Bone marrow (tissue), 2 donors: ENCODE data around the gene TAS2R9.
A peak's percentile ranks its signal among the peaks of the same experiment; 100 is the strongest.
"Not testable (repeated sequence)": the region's sequence is repeated elsewhere in the genome, so short reads cannot be mapped to it uniquely, and the experiment has no call there.

ENCODE experiments used
- DNase-seq, 2 donors: peaks; one replicate each; lab custom pipeline; 2025; lab: John Stamatoyannopoulos, UW

The TAS2R9 gene, protein sequence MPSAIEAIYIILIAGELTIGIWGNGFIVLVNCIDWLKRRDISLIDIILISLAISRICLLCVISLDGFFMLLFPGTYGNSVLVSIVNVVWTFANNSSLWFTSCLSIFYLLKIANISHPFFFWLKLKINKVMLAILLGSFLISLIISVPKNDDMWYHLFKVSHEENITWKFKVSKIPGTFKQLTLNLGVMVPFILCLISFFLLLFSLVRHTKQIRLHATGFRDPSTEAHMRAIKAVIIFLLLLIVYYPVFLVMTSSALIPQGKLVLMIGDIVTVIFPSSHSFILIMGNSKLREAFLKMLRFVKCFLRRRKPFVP

DNA sequence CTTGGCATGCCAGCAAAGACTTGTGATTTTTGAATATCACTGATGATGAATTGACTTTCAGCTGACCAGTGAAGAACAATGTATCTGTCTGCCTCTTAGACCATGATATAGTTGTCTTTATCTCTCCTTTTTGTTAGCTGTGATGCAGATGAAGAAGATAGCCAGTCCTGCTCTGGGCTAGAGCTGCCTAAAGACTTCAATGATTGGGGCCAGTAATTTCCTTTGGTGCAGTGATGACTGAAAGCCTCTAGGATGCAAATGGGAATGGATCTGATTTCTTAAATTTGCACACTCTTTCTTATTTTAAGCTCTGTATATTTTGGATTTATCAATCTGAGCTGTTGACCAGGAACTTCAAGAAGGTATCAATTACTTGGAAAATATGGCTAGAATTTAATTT is at the start of gene TAS2R9:
TSS of gene TAS2R9 (minus strand) at position 101 of the 400 bp plus-strand sequence. CDS start at position 8, 93 bp downstream.
- no peak for DNase-seq

DNA sequence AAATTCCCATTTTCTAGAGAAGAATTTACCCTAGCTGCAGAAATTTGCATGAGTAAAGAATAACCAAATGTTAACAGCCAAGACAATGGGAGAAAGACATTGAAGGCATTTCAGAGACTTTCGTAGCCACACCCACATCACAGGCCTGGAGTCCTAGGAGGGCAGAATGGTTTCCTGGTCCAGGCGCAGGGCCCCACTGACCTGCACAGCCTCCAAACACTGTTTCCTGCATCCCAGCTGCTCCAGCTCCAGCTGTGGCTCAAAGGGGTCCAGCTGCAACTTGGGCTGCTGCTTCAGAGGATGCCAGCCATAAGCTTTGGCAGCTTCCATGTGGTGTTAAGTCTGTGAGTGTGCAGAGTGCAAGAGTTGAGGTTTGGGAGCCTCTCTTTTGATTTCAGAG is 45.8 kb upstream of the TAS2R9 start:
- no peak for DNase-seq

DNA sequence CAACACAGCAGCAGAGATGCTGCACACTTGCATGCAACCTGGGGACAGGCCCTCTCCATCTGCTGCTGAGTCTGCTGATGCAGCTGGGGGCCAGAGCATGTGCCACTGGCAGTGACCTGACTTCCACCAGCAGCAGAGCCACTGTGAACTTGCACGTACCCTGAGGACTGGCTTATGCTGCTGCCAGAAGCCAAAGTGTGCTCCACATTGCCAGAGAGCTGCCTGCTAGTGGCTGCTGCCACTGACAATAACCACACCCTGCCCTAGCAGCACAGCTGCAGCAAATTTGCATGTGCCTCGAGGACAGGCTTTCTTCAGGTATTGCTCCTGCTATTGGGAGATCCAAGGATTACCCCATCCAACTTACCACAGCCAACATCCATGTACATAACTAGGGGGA is 43.8 kb upstream of the TAS2R9 start:
- no peak for DNase-seq

DNA sequence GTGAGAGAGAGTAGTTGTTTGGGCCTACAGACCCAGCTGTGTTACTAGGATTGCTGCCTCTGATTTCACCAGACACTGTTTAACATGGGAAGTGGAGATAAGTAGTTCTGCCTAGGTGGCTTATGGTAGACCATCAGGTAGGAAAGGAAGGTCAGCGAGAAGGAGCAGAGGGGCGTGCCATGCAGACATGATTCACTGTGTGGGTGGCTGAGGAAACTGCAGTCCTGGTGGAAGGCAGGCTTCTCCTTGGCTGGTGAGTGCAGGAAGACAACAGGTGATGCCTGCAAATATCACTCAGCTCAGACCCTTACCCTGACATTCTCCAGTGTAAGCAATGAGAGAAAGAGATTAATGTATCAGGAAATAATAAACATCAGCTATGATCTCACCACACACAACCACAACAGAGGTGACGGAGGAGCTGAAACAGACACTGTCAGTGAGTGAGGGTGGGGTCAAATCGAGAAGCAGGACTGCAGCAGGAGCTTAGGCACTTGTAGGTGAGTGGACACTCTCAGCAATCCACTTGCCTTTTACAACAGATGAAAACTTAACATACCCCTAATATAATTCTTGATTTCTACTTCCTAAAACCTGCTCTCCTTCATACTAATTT is 41.4 kb upstream of the TAS2R9 start:
- no peak for DNase-seq

DNA sequence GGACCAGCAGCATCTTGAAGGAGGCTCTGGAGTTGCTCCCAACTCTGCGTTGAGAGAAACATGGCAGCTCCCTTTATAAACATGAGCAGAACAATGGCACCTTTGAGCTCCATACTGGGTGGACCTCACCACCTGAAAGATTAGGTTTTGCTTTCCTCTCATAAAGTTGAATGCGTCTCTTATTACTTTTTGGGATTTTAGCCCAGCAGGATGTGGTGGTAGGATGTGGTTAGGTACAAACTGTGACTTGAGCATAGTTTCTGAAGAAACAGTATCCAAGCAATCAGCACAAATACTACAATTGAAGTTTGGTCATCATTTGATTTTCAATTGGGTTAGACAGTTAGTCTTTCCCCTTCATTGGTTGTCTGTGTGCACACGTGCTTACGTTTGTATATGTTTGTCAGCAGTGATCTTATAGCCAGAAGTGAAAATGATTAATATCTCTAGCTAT is 39.5 kb upstream of the TAS2R9 start, which contains the start of gene PRR4:
TSS of gene PRR4 (minus strand) at position 51 of the 454 bp plus-strand sequence. CDS start at position 13, 38 bp downstream.
- DNase-seq, result no peak

DNA sequence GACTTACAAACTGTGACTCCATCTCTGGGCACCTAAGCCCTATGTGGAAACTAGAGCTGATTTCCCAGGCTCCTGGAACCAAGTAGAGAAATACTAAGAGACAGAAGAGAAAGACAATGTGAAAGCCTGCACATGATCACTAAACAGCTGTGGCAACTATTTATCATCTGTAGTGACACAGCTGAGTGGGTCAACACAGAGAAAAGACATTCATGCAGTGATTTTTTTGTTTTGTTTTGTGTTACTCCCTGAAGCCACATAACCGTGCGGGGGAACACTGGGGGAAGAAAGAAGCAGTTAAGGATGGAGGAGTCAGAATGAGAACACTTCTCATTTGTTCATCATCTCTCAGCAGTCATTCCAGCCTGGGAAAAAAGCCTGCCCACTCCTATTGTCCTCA is 37.8 kb upstream of the TAS2R9 start:
- no peak for DNase-seq

DNA sequence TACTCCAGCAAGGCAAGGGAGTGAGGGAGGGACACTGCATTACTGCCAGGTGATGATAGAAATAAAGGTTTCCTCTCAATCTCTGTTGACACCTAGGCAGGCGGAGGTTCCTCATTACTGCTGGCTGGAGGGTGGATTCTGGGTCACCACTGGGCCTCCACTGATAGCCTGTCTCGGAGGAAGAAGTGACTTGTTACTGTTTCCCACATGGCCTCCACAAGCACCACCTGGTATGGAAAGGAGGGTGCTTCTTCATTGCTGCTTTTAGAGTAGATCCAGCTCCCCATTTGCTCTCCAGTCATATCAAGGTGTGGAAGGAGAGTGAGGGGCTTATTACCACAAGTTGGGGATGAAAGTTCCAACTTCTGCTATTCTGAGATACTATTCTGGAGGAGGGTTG is 32.9 kb upstream of the TAS2R9 start:
- DNase-seq, result no peak

DNA sequence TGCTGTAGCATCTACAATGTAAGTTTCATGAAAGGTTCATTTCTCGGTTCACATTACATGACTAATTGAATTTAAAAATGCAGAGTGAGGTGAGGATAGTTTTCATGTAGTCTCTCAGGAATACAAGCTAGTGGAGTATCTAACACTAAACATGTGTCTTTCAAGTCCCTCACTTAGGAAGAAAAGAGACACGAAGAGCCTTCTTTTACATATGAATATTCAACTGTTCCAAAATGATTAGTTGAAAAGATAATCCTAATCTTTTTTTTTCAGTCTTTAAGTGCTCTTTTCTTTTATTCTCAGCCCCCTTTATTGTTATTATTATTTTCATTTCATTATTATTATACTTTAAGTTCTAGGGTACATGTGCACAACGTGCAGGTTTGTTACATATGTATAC is 28.5 kb upstream of the TAS2R9 start:
- DNase-seq, result no peak

DNA sequence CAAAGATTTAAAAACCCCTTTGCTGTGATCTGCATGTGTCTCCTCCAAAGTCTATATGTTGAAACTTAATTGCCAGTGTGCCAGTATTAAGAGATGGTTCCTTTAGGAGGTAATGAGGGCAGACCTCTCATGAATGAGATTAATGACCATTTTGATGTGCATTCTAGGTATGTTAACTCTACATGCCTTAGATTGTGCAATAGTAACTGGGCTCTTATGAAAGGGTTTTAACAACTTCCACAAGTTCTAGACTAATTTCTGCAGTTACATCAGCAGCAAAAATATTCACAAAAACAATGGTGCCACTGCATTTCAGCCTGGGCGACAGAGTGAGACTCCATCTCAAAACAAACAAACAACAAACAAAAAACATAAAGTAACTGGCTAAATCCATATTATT is 20.0 kb upstream of the TAS2R9 start:
- no peak for DNase-seq

DNA sequence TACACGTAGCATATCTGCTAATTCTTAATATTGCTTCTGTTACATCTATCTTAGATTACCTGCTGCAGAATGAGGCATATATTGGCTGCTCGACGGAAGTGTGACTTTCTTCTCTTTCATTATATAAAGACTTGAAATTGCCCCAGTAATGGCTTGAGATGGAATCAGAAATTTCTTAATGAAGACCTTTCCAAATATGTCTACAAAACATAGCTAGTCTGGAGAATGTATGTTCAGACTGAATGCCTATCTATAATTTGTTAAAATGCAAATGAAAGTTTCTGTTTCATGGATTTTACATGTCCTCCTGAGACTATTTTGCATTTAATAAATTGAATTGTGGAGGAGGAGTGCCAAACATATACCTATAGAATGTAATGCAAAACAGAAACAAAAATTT is 16.3 kb upstream of the TAS2R9 start, which contains the start of gene TAS2R10:
TSS of gene TAS2R10 (minus strand) at position 101 of the 400 bp plus-strand sequence. CDS start at position 12, 89 bp downstream.
- DNase-seq, result no peak

DNA sequence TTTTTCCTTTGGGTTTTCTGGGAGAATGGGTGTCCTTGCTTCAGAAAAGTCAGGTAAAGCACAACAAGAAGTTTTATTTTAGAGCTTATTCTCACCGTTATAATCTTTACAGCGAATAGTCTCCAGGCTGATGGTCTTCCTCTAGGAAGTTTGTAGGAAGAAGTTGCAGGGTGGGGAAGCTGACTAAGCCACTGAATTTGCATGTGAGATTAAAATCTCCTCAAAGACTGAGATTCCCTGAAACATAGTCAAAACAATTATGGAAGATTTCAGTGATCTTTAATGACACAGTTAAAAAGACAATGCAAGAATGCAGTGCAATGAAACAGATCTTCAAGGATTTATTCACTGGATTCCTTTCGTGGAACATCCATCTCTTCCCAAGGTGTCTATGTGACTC is 15.0 kb upstream of the TAS2R9 start:
- DNase-seq, result no peak

DNA sequence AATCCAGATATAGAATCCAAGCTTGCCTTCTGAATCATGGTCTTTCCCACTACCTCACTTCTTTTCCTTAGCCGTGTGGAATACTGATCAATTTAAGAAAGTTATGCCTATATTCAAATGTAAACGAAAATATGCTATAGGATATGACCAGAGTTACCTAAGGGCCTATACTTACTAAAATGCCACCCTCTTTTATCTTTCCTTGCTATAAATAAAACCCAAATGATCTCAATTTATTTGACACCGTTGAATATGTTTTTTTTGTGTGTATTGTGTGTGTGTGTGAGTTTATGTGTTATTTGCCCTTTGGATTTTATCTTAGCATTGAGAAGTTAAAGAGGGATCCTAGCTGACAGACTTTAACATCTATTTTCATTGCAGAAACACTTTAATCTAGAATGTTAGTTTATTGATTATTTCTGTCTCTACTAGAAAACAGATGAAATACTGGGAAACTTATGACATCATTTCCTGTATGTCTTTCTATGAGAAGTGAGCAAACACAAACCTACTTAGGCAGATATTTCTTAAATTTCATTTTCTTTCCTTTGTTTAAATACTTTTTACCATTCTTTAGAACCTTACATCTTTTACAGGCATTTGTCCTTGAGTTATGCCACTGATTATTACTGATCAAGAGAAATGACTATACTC is 2.0 kb upstream of the TAS2R9 start:
- DNase-seq, result no peak

DNA sequence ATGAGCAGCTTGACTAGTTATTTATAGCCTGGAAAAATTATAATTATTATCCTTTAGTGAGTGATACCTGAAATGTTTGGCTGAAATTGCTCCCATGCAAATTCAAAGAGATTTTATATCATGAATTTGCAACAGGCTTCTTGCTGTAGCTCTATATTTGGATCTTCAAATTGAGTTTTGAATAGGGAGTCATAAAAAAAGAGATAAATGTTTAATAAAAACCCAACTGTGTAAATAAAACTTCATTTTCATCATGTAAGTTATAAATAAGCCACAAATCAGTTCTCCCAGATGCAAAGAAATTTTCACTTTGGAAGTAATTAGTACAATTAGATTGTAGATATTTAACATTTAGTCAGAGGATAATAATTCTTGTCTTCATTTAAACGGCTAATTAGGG is 2.8 kb downstream of the TAS2R9 start, which contains the start of gene TAS2R8:
TSS of gene TAS2R8 (minus strand) at position 101 of the 400 bp plus-strand sequence. CDS start 306 bp downstream, outside the sequence.
- no peak for DNase-seq

DNA sequence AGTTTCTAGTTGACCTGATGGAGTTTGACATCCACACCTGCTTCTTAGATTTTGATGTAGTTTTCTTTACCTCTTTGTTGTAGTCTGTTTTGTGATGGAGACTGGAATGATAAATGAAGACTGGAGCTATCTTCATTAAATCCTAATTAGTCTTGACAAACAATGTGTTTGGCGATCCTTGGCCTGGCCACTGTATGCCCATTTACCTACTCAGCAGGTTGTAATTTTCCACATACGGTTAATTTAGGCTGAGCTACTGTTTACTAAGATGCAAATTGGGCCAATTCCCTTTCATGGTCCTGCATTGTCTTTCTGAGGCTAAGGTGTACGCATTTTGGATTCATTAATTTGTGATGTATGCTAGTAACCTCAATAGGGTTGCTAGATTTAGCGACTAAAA is 7.4 kb downstream of the TAS2R9 start, which contains the start of gene TAS2R7:
TSS of gene TAS2R7 (minus strand) at position 41 of the 400 bp plus-strand sequence. CDS start 57 bp downstream, outside the sequence.
- no peak for DNase-seq

DNA sequence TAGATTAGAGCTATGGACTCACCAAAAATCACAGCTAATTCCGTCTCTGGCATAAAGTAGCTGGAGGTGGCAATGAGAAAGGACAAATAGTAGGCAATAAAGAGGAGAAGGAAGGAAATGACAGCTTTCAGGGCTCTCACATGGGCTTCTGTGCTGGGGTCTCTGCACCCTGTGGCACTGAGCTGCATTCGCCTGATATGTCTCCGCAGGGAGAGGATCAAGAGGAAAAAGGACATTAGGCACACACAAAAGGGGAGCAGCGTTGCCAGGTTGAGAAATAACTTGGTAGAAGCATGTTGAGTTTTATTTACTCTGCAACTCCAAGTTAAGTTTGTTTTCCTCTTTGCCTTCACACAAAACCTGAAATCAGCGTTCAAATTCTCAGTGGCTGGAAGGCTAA is 8.2 kb downstream of the TAS2R9 start:
- no peak for DNase-seq

DNA sequence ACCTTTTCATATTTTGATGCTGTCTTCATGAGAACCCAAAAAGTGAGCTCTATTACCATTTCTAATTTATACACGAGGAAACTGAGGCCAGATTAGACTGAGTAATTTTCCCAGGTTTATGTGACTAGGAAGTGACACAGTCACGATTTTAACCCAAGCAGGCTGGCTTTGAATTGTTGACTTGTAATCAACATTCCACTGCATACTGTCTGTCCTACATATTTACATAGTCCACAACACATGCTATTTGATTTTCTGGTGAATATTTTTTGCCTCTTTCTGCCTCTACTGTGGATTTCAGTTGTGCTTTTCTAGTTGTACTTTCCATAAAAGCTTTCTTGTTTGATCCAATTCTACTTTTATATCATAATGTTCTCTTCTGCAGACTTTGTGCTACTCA is 15.7 kb downstream of the TAS2R9 start:
- no peak for DNase-seq

DNA sequence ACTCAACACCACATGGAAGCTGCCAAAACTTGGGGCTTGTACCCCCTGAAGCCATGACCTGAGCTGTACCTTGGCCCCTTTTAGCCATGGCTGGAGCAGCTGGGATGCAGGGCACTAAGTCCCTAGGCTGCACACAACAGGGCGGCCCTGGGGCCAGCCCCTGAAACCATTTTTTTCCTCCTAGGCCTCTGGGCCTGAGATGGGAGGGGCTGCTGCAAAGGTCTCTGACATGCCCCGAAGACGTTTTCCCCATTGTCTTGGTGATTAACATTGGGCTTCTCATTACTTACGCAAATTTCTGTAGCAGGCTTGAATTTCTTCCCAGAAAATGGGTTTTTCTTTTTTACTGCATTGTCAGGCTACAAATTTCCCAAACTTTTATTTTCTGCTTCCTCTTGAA is 18.2 kb downstream of the TAS2R9 start:
- not testable (repeated sequence) for DNase-seq

DNA sequence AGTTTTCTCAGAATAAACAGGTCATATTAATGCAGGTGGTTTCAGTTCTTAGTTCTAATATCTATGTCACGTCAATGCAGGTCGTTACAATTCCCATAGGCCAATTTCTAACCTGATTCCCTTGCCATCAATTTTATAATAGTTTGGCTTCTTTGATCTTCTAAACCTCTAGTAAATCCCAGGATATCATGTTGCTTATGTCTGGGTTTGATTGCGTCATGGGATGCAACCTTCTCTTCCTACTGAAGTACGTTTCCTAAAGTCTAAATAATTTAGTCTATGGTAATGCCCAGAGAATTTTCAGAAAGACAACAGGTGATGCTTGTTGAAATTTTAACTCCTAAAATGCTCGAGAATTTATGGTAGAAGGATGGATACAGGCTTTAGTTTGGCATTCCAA is 26.7 kb downstream of the TAS2R9 start:
- DNase-seq, result no peak

DNA sequence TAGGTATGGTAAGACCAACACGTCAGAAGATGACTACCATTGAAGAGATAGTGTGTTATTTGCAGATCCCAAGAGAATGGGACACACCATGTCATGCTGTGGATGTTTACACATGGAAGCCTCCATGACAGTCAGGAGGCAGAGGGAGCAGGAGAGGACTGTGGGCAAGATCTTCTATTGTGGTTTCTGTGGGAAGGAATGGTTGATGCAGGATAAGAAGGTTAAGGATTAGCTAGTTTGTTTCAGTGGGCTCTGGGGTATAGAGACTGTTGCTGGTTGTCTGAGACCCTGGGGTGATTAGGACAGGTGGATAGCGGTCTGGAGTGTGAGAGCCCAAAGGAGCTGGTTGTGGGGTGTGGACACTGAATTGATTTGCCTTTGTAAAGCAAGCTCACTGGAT is 30.9 kb downstream of the TAS2R9 start:
- DNase-seq, result no peak

DNA sequence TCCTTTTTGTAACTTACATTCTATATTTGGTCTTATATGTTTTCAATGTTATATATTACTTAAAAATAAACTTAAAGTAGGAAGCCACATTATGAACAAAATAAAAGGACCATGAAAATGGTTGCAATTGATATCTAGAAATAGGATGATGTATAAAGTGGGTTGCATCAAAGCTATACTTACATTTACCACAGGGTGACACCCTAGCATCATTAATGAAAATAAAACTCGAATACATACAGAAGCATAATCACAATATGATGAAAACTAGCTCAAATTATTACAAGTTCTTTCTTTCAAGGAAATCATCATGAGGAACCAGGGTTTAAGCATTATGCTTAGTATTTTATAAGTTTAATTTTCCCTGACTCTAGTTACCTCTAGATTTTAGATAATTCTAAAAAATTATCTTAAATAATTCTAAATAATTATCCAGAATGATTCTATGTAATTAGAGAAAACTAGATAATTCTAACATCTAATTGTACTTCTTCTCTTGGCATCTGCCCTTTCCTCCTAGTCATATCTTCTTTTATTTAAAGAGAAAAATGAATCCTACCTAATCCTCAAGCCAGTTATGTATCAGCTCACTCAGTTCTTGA is 38.7 kb downstream of the TAS2R9 start:
- DNase-seq, result peak in 1 of 2 donors; percentile 32

DNA sequence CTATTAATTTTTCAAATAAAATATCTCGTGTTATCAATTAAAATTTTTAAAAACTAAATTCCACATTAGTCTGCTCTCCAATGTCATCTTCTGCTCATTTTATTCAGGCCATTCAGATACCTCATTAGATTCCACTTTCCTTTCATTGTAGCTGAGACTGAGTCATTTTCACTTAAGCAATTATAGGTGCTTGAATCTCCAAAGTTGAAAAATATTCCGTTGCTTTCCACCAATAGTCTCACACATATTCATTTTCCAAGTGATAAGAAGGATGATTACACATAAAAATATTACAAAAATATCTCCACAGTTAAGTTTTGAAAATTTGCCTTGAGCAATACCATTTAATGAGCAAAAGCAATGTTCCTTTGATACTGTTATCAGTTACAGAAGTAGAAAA is 50.3 kb downstream of the TAS2R9 start:
- DNase-seq, result no peak
